Measurements from ENCODE around the gene RALA.

Gene RALA

GRCh38 chr7:39681887-39682441 lies 58.6 kb downstream of the RALA start:
- TF ChIP-seq CTCF (IDR thresholded peaks at IDR 0.05; ENCODE audit: low read length) (no peak), EZH2 (IDR thresholded peaks at IDR 0.05; ENCODE audit: borderline replicate concordance, low read length) (no peak)
- H3K36me3 ChIP-seq (ENCODE audit: insufficient read depth, low read length) = no peaks in the 10 kb centered on the region
- no peak overlapping the region for H3K4me3 ChIP-seq (ENCODE audit: low read depth, low read length, poor library complexity, severe bottlenecking)
- no peak overlapping the region for H2AFZ ChIP-seq (ENCODE audit: low read length)
- no peaks in the 10 kb centered on the region for H3F3A ChIP-seq (ENCODE audit: insufficient read depth, low read length)
- no peaks in the 10 kb centered on the region for H3K4me1 ChIP-seq (ENCODE audit: insufficient read depth, low read length, severe bottlenecking)
- H3K9me3 ChIP-seq (ENCODE audit: low read length) = peaks cover 1% of the 10 kb centered on the region; the same call in 1 of the 2 replicates
- H3K9ac ChIP-seq (ENCODE audit: low read length) = no peak overlapping the region
- H3K79me2 ChIP-seq (ENCODE audit: insufficient read depth, low read length) = peaks cover 12% of the 10 kb centered on the region
- no peak overlapping the region for H3K4me2 ChIP-seq (ENCODE audit: low read length)
- no peak overlapping the region for H3K27ac ChIP-seq (ENCODE audit: low read depth, low read length, poor library complexity, severe bottlenecking)
- H4K20me1 ChIP-seq (ENCODE audit: insufficient read depth, low read length) = no peaks in the 10 kb centered on the region
- no peaks in the 10 kb centered on the region for H3K27me3 ChIP-seq (ENCODE audit: insufficient read depth, low read length)
- no peaks in the 10 kb centered on the region for H3K9me2 ChIP-seq (ENCODE audit: low read depth, low read length)

- Histone ChIP-seq H3K4me2 (ENCODE audit: low read length) (no peak overlapping the region), H3K9me2 (ENCODE audit: low read depth, low read length) (no peaks in the 10 kb centered on the region), H4K20me1 (ENCODE audit: insufficient read depth, low read length) (no peaks in the 10 kb centered on the region), H2AFZ (ENCODE audit: low read length) (no peak overlapping the region), H3K27me3 (ENCODE audit: insufficient read depth, low read length) (no peaks in the 10 kb centered on the region), H3K9ac (ENCODE audit: low read length) (no peak overlapping the region), H3K79me2 (ENCODE audit: insufficient read depth, low read length) (peaks cover 12% of the 10 kb centered on the region), H3K27ac (ENCODE audit: low read depth, low read length, poor library complexity, severe bottlenecking) (no peak overlapping the region), H3K36me3 (ENCODE audit: insufficient read depth, low read length) (0 out of 2 replicates have a peak, but pooled peaks cover 3% of the 10 kb centered on the region), H3K9me3 (ENCODE audit: low read length) (no peaks in the 10 kb centered on the region), H3K4me1 (ENCODE audit: insufficient read depth, low read length, severe bottlenecking) (no peaks in the 10 kb centered on the region), H3K4me3 (ENCODE audit: low read depth, low read length, poor library complexity, severe bottlenecking) (no peak overlapping the region), H3F3A (ENCODE audit: insufficient read depth, low read length) (no peaks in the 10 kb centered on the region)
- no peak for TF ChIP-seq CTCF (IDR thresholded peaks at IDR 0.05; ENCODE audit: low read length)
- no peak for TF ChIP-seq EZH2 (IDR thresholded peaks at IDR 0.05; ENCODE audit: borderline replicate concordance, low read length)
These were observed 60.0 kb downstream of the RALA start for GRCh38 chr7:39683216-39683845.

GRCh38 chr7:39686261-39686924 lies 63.0 kb downstream of the RALA start:
- no peaks in the 10 kb centered on the region for H3K27me3 ChIP-seq (ENCODE audit: insufficient read depth, low read length)
- H3K4me2 ChIP-seq (ENCODE audit: low read length) = no peak overlapping the region
- no peak overlapping the region for H3K4me3 ChIP-seq (ENCODE audit: low read depth, low read length, poor library complexity, severe bottlenecking)
- H4K20me1 ChIP-seq (ENCODE audit: insufficient read depth, low read length) = no peaks in the 10 kb centered on the region
- H3K4me1 ChIP-seq (ENCODE audit: insufficient read depth, low read length, severe bottlenecking) = no peaks in the 10 kb centered on the region
- H3F3A ChIP-seq (ENCODE audit: insufficient read depth, low read length) = no peaks in the 10 kb centered on the region
- TF ChIP-seq CTCF (IDR thresholded peaks at IDR 0.05; ENCODE audit: low read length) = no peak
- TF ChIP-seq EZH2 (IDR thresholded peaks at IDR 0.05; ENCODE audit: borderline replicate concordance, low read length) = no peak
- H3K79me2 ChIP-seq (ENCODE audit: insufficient read depth, low read length) = no peaks in the 10 kb centered on the region
- no peak overlapping the region for H2AFZ ChIP-seq (ENCODE audit: low read length)
- peaks cover 25% of the 10 kb centered on the region for H3K36me3 ChIP-seq (ENCODE audit: insufficient read depth, low read length)
- no peak overlapping the region for H3K9ac ChIP-seq (ENCODE audit: low read length)
- H3K9me3 ChIP-seq (ENCODE audit: low read length) = no peaks in the 10 kb centered on the region
- H3K9me2 ChIP-seq (ENCODE audit: low read depth, low read length) = no peaks in the 10 kb centered on the region
- H3K27ac ChIP-seq (ENCODE audit: low read depth, low read length, poor library complexity, severe bottlenecking) = no peak overlapping the region
